Uterus (tissue), 4 donors: ENCODE results near the gene PSD. TPM values are rescaled to one million over a fixed set of nuclear protein-coding genes. Genes with fewer than 3 reads are reported as not detected.
A peak's percentile ranks its signal among the peaks of the same experiment; 100 is the strongest.

Experiments
- DNase-seq, 2 donors: peaks; one replicate each; pipeline ENCODE4 v3.0.0-alpha.2; 2019 to 2020
- H3K27ac ChIP-seq, 2 donors: fragments of 200-600 bp; sonication (generic); 1 replicate in 1 of 2; 2 replicates in 1 of 2; pipeline ENCODE4 v1.5.1; 2016 to 2018
- H3K27me3 ChIP-seq, 2 donors: fragments of 200-600 bp; sonication (generic); one replicate each; pipeline ENCODE4 v1.5.1; 2018 to 2019; ENCODE audit warnings: control low read depth in 1 of 2
- H3K36me3 ChIP-seq, 2 donors: fragments of 200-600 bp; sonication (generic); one replicate each; pipeline ENCODE4 v1.5.1; 2019; ENCODE audit warnings: control low read depth in 1 of 2
- H3K4me1 ChIP-seq, 2 donors: fragments of 200-600 bp; sonication (generic); one replicate each; pipeline ENCODE4 v1.5.1; 2018 to 2019; ENCODE audit warnings: control low read depth in 1 of 2
- H3K4me3 ChIP-seq, 2 donors: fragments of 200-600 bp; sonication (generic); 1 replicate in 1 of 2; 2 replicates in 1 of 2; pipeline ENCODE4 v1.5.1; 2018 to 2019; ENCODE audit warnings: mild to moderate bottlenecking in 1 of 2
- H3K9me3 ChIP-seq, 2 donors: fragments of 200-600 bp; sonication (generic); one replicate each; pipeline ENCODE4 v1.5.1; 2019; ENCODE audit warnings: control low read depth in 1 of 2
- CTCF ChIP-seq, 4 experiments: fragments of 200-600 bp in 2 of 4; fragments of 450-650 bp in 2 of 4; sonication (generic) in 2 of 4; IDR thresholded peaks; one replicate each; pipeline ENCODE4 v1.5.1; 2016 to 2019; ENCODE audit warnings: antibody characterized with exemption in 4 of 4, mild to moderate bottlenecking in 2 of 4, moderate library complexity in 1 of 4
- POLR2A ChIP-seq, 2 donors: fragments of 450-650 bp; IDR thresholded peaks; one replicate each; pipeline ENCODE4 v1.6.1; 2016; ENCODE audit warnings: antibody characterized with exemption in 2 of 2, mild to moderate bottlenecking in 1 of 2, moderate library complexity in 1 of 2
- intact Hi-C: fragments of 100-400 bp; cut with DNase I; formaldehyde crosslinking; loops from one replicate; pipeline ENCODE4 v1.15.1; 2023; ENCODE audit warnings: low total_unique reads
- total RNA-seq, 4 donors: library from RNA; depleted of rRNA in 3 of 4; stranded (reverse); fragments of >200 nt in 3 of 4; gene quantifications; one replicate each; pipeline versions ENCODE4 v1.1.0 to v1.2.4, GENCODE V29; 2014 to 2023
- donor health status: DM: yes; HTN: yes; CAD: no.

Gene PSD
- total RNA-seq, 4 donors from 2014 or later, result 31.3 to 114 (median 37.3) TPM; not detected in 1

- intact Hi-C loops, result no loop called here
- H3K4me3 ChIP-seq, result no peak overlapping the region
- no peak overlapping the region for H3K27ac ChIP-seq
- no peak for DNase-seq
- H3K9me3 ChIP-seq, result no peaks in the 10 kb centered on the region
- TF ChIP-seq POLR2A (IDR thresholded peaks at IDR 0.05) (no peak), CTCF (IDR thresholded peaks at IDR 0.05) (no peak)
- peaks cover 0 to 7% of the 10 kb centered on the region in 2 donors for H3K4me1 ChIP-seq
- no peaks in the 10 kb centered on the region for H3K27me3 ChIP-seq
- no peaks in the 10 kb centered on the region for H3K36me3 ChIP-seq
These were observed 15.0 kb upstream of the PSD start for GRCh38 chr10:102433619-102434046.

- DNase-seq, result peak; percentile 97 to 98
- H3K27ac ChIP-seq, result peak within 1 kb of the TSS; percentile 80 to 89
- no peaks in the 10 kb centered on the region for H3K9me3 ChIP-seq
- no peaks in the 10 kb centered on the region for H3K36me3 ChIP-seq
- intact Hi-C loops, result no loop called here
- H3K27me3 ChIP-seq, result no peaks in the 10 kb centered on the region
- peak within 1 kb of the TSS; percentile 73 to 100 for H3K4me3 ChIP-seq
- H3K4me1 ChIP-seq, result peaks cover 0 to 7% of the 10 kb centered on the region in 2 donors
- TF ChIP-seq CTCF (IDR thresholded peaks at IDR 0.05) (peak in 3 of 4 experiments; percentile 8 to 19 (median 9)), POLR2A (IDR thresholded peaks at IDR 0.05) (peak in 1 of 2 donors; percentile 52)
These were observed 13.8 kb upstream of the PSD start, which contains the start of gene CUEDC2 for GRCh38 chr10:102432162-102432950. CUEDC2 (minus strand) TSS chr10:102432574; CDS start chr10:102425188, 7,386 bp downstream.

GRCh38 chr10:102431452-102432124, 13.0 kb upstream of the PSD start:
- TF ChIP-seq POLR2A (IDR thresholded peaks at IDR 0.05), result no peak
- intact Hi-C loops, result no loop called here

GRCh38 chr10:102429468-102429867, 10.9 kb upstream of the PSD start:
- TF ChIP-seq POLR2A (IDR thresholded peaks at IDR 0.05) (no peak), CTCF (IDR thresholded peaks at IDR 0.05) (no peak)
- no peaks in the 10 kb centered on the region for H3K9me3 ChIP-seq
- peaks cover 0 to 7% of the 10 kb centered on the region in 2 donors for H3K4me1 ChIP-seq
- no peak overlapping the region for H3K27ac ChIP-seq
- no peak overlapping the region for H3K4me3 ChIP-seq
- no peaks in the 10 kb centered on the region for H3K36me3 ChIP-seq
- no peaks in the 10 kb centered on the region for H3K27me3 ChIP-seq
- DNase-seq, result no peak
- intact Hi-C loops, result no loop called here

More at GRCh38 chr10:102431452-102432124, 13.0 kb upstream of the PSD start:
- Histone ChIP-seq H3K27ac (peak overlapping the region; percentile 80 to 89), H3K36me3 (no peaks in the 10 kb centered on the region), H3K4me3 (peak overlapping the region; percentile 73 to 100), H3K27me3 (no peaks in the 10 kb centered on the region), H3K9me3 (no peaks in the 10 kb centered on the region), H3K4me1 (peaks cover 0 to 7% of the 10 kb centered on the region in 2 donors)
- DNase-seq, result no peak

- no peaks in the 10 kb centered on the region for H3K27me3 ChIP-seq
- DNase-seq, result no peak
- intact Hi-C loops, result no loop called here
- no peak overlapping the region for H3K4me3 ChIP-seq
- no peaks in the 10 kb centered on the region for H3K9me3 ChIP-seq
- no peak for TF ChIP-seq CTCF (IDR thresholded peaks at IDR 0.05)
- TF ChIP-seq POLR2A (IDR thresholded peaks at IDR 0.05), result no peak
- no peak overlapping the region for H3K27ac ChIP-seq
- H3K36me3 ChIP-seq, result no peaks in the 10 kb centered on the region
- peaks cover 0 to 11% of the 10 kb centered on the region in 2 donors for H3K4me1 ChIP-seq
These were observed 8.3 kb upstream of the PSD start for GRCh38 chr10:102426803-102427287.
